Activated T-cell treated with anti-CD3 and anti-CD28 coated beads, Interleukin-2, amount 50 U/mL, for 24 hours (primary cell): Measurements from ENCODE around the gene HMGCS2.
"Not testable (repeated sequence)": the region's sequence is repeated elsewhere in the genome, so short reads cannot be mapped to it uniquely, and the experiment has no call there.

Experiments used
- DNase-seq: peaks from one replicate; pipeline ENCODE4 v3.0.0-alpha.2; 2020
- H3K27ac Mint-ChIP-seq: 2 replicates; pipeline ENCODE4 v1.8.0; 2020; ENCODE audit warnings: mild to moderate bottlenecking, mixed read lengths
- H3K27me3 Mint-ChIP-seq: 2 replicates; pipeline ENCODE4 v1.8.0; 2020; ENCODE audit warnings: mixed read lengths
- H3K36me3 Mint-ChIP-seq: 2 replicates; pipeline ENCODE4 v1.8.0; 2020; ENCODE audit warnings: low read depth, mixed read lengths
- H3K4me1 Mint-ChIP-seq: 2 replicates; pipeline ENCODE4 v1.8.0; 2020; ENCODE audit warnings: low read depth, mixed read lengths
- H3K4me3 Mint-ChIP-seq: 2 replicates; pipeline ENCODE4 v1.8.0; 2020; ENCODE audit warnings: mild to moderate bottlenecking, moderate library complexity, mixed read lengths
- H3K9me3 Mint-ChIP-seq: 2 replicates; pipeline ENCODE4 v1.8.0; 2020; ENCODE audit warnings: mixed read lengths

The HMGCS2 gene

DNA sequence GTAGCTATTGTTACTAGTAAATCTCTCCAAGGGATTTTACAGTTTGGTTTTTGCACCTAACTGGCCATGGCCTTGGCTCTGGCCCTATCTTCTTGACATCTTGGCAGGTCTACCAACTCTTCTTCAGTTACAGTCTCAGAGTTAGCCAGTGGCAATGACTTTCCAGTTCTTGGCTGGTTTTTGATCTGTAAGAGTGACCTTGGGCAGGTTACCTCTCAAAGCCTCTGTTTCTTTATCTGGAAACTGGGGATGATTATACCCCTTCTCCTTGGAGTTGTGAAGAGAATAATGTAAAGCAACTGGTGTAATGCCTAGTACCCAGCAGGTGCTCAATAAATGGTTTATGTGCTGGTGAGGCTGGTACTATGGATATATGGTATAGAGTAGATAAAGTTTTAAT lies 50.3 kb downstream of the HMGCS2 start:
- peaks cover 28% of the 10 kb centered on the region for H3K4me1 Mint-ChIP-seq
- DNase-seq = no peak
- peaks cover 45% of the 10 kb centered on the region for H3K36me3 Mint-ChIP-seq

DNA sequence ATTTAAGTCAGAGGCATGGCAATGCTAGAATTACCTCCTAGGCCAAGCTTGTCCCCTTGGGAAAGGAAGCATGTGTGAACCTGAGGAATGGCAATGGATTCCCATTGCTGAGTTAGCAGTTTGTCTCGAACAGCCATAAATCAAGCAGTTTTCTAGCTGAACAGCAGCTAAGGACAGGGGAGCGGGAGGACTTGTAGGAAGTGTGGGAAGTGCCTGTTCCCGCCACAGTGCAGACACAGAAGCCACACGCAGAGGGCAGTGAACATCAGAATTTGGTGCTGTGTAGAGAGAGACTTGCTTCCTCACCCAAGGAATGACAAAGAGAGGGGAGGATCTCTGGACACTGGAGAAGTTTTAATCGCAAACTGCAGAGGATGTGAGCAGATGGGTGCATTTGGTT lies 53.2 kb downstream of the HMGCS2 start:
- H3K9me3 Mint-ChIP-seq = no peaks in the 10 kb centered on the region
- H3K27ac Mint-ChIP-seq = no peak overlapping the region
- H3K36me3 Mint-ChIP-seq = peaks cover 29% of the 10 kb centered on the region
- H3K4me1 Mint-ChIP-seq = peaks cover 40% of the 10 kb centered on the region
- no peak for DNase-seq
- peaks cover 28% of the 10 kb centered on the region for H3K27me3 Mint-ChIP-seq
- H3K4me3 Mint-ChIP-seq = no peak overlapping the region

More for the DNA sequence above, 50.3 kb downstream of the HMGCS2 start:
- no peak overlapping the region for H3K4me3 Mint-ChIP-seq
- H3K9me3 Mint-ChIP-seq = no peaks in the 10 kb centered on the region
- no peak overlapping the region for H3K27ac Mint-ChIP-seq
- H3K27me3 Mint-ChIP-seq = peaks cover 9% of the 10 kb centered on the region

DNA sequence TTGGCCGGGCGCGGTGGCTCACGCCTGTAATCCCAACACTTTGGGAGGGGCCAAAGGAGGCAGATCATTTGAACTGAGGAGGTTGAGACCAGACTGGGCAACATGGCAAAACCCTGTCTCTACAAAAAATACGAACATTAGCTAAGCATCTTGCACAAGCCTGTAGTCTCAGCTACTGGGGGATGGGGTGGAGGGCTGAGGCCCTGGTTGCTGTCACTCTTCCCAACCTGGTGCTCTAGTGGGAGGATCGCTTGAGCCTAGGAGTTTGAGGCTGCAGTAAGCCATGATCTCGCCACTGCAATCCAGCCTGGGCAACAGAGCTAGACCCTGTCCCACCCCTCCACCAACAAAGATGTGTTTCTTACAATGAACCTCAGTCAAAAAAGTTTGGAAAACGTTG lies 54.1 kb downstream of the HMGCS2 start:
- DNase-seq = no peak
- H3K27ac Mint-ChIP-seq = peak overlapping the region; percentile 7
- H3K4me3 Mint-ChIP-seq = peak overlapping the region; percentile 93
- H3K4me1 Mint-ChIP-seq = peaks cover 40% of the 10 kb centered on the region
- H3K9me3 Mint-ChIP-seq = no peaks in the 10 kb centered on the region
- H3K27me3 Mint-ChIP-seq = peaks cover 33% of the 10 kb centered on the region
- H3K36me3 Mint-ChIP-seq = peaks cover 24% of the 10 kb centered on the region

DNA sequence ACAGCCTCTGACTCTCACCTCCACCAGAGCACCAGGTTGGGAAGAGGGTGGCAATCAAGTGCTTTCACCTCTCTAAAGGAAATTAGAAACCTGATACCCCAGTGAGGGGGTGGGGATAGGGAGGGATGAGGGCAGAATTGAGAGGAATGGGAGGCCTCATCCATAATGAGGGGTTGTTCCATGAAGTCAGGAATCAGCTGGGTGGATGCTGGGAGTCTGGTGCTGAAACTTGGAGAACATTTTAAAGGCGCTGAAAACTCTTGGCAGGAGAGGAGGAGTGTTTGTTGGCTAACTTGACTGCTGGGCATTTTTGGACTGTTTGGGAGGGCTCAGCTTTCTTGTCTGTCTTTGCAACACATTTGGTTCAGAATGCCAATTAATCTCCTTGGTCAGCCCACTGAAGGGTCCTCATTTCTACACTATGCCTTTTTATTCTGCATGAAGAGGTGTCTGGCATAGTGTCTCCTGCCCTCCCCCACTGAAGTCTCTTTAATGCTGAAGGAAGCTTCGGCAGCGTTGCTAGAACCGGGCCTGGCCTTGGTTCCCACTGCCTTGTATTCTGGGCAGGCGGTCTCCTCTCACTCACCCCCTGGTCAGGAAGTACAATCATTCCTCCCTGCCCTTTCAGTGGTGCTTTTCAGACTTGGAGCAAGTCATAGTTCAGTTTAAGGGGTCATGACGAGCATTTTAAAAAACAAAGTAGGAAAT lies 54.8 kb downstream of the HMGCS2 start:
- Mint-ChIP-seq H3K4me3 (peak overlapping the region; percentile 93), H3K27me3 (peaks cover 36% of the 10 kb centered on the region), H3K27ac (peak overlapping the region; percentile 90), H3K9me3 (no peaks in the 10 kb centered on the region), H3K4me1 (peaks cover 40% of the 10 kb centered on the region), H3K36me3 (peaks cover 24% of the 10 kb centered on the region)
- no peak for DNase-seq

DNA sequence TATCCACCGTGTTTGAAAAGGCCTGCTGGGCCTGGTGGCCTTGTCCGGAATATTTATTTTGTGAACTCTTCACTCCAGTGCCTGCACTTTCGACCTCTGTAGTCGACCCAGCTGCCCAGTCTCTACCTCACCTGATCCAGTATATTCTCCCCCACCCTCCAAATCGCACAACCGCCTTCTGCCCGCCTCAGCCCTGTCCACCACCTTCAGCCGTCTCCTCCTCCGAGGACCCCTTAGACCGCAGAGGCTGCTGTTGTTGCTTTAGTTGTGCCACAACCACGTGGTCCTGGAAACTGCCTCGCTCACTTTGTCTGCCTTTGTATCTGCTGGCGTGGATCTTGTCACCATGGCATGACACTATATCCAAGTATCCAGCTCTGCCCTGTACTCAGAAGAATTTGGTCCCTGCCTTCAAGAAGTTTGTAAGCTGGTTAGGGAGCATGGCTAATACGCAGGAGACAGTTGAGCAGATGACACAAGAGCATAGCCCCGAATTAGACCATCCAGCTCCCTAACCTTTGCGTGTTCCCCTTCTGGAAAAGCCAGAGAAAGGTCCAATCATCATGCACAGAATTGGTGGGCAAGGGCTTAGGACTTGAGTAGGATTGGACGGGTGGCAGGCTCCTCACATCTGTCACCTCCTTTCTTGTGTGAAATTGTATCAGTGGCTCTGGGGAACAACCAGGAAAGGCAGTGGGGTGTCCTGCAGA lies 55.5 kb downstream of the HMGCS2 start:
- peaks cover 24% of the 10 kb centered on the region for H3K36me3 Mint-ChIP-seq
- H3K4me1 Mint-ChIP-seq = peaks cover 40% of the 10 kb centered on the region
- peak overlapping the region; percentile 90 for H3K27ac Mint-ChIP-seq
- no peak for DNase-seq
- peak overlapping the region; percentile 93 for H3K4me3 Mint-ChIP-seq
- peaks cover 37% of the 10 kb centered on the region for H3K27me3 Mint-ChIP-seq
- H3K9me3 Mint-ChIP-seq = no peaks in the 10 kb centered on the region

DNA sequence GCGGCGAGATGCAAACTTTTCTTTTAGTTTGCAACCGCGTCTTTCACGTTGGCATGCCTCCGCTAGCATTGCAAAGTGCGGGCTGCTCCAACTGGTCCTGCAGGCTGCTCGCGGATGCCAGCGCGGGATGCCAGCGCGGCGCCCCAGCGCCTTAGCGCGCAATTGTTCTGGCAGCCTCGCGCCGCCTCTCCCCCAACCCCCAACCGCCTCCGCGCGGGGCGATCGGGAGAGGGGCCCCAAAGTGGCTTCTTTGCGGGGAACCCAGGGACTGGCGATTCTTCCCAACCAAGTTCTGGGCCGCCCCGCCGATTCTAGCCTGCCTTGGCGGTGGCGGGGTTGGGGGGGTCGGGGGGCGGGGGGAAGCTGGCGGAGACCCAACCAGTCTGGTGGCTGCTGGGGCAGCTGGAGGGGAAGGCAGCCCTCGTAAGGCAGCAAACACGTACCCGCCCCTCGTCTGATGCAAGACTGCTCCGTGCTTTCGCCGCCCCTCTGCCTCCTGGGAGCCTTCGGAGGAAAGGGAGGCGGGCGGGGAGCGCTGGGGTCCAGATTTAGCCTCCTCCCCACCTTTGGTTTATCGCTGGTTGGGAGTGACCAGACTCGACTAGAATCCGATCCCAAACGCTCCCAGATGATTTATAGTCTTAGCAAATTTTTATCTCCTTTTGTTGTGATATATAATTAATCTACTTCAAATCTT lies 56.2 kb downstream of the HMGCS2 start:
- Mint-ChIP-seq H3K27me3 (peaks cover 37% of the 10 kb centered on the region), H3K27ac (peak overlapping the region; percentile 91), H3K36me3 (peaks cover 24% of the 10 kb centered on the region), H3K9me3 (no peaks in the 10 kb centered on the region), H3K4me3 (peak overlapping the region; percentile 93), H3K4me1 (peaks cover 40% of the 10 kb centered on the region)
- DNase-seq = peak; percentile 68

DNA sequence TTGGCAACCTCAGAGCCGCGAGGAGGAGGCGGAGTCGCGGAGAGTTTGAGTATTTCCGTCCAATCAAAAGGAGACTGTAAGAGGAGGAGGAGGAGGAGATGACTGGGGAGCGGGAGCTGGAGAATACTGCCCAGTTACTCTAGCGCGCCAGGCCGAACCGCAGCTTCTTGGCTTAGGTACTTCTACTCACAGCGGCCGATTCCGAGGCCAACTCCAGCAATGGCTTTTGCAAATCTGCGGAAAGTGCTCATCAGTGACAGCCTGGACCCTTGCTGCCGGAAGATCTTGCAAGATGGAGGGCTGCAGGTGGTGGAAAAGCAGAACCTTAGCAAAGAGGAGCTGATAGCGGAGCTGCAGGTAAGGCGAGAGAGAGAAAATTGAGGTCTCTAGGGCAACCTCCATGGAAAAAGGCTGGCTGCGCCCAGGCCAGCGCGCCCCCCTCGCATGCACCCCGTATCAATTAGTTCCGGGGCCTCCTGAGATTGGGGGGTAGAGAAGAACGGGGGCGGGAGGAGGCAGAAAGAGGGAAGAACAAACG lies 56.8 kb downstream of the HMGCS2 start, which contains the start of gene PHGDH:
Gene PHGDH, plus strand, starts transcription at position 131 of the 538 bp plus-strand sequence. Its CDS starts 89 bp downstream, at position 220.
- peak; percentile 74 for DNase-seq

DNA sequence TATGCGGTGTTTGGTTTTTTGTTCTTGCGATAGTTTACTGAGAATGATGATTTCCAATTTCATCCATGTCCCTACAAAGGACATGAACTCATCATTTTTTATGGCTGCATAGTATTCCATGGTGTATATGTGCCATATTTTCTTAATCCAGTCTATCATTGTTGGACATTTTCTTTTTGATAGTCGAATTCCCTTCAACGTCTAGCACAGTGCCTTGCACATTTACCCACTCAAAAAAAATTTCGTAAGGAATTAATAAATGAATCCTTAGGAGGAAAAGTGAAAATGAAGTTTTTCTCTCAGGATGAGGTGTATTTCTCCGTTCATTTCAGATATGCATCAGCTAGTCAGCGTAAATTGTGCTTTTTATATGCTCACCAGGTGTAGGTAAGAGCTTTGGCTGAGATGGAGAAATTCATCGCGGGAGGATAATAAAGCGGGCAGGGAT lies 57.3 kb downstream of the HMGCS2 start:
- H3K27ac Mint-ChIP-seq = peak overlapping the region; percentile 91
- not testable (repeated sequence) for DNase-seq

More for the DNA sequence above, 56.8 kb downstream of the HMGCS2 start, which contains the start of gene PHGDH:
- Mint-ChIP-seq H3K27me3 (peaks cover 37% of the 10 kb centered on the region), H3K36me3 (peaks cover 24% of the 10 kb centered on the region), H3K4me3 (peak within 1 kb of the TSS; percentile 93), H3K4me1 (peaks cover 39% of the 10 kb centered on the region), H3K27ac (peak within 1 kb of the TSS; percentile 91), H3K9me3 (no peaks in the 10 kb centered on the region)

DNA sequence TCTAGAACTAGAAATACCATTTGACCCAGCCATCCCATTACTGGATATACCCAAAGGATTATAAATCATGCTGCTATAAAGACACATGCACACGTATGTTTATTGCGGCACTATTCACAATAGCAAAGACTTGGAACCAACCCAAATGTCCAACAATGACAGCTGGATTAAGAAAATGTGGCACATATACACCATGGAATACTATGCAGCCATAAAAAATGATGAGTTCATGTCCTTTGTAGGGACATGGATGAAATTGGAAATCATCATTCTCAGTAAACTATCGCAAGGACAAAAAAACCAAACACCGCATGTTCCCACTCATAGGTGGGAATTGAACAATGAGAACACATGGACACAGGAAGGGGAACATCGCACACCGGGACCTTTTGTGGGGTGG lies 62.1 kb downstream of the HMGCS2 start:
- Mint-ChIP-seq H3K27me3 (peaks cover 35% of the 10 kb centered on the region), H3K9me3 (peaks cover 13% of the 10 kb centered on the region)
- H3K36me3 Mint-ChIP-seq, H3K4me1 Mint-ChIP-seq, H3K27ac Mint-ChIP-seq, H3K4me3 Mint-ChIP-seq, DNase-seq: not testable (repeated sequence)

More for the DNA sequence above, 57.3 kb downstream of the HMGCS2 start:
- peaks cover 38% of the 10 kb centered on the region for H3K4me1 Mint-ChIP-seq
- not testable (repeated sequence) for H3K9me3 Mint-ChIP-seq
- H3K4me3 Mint-ChIP-seq = peak overlapping the region; percentile 93
- peaks cover 37% of the 10 kb centered on the region for H3K27me3 Mint-ChIP-seq
- peaks cover 24% of the 10 kb centered on the region for H3K36me3 Mint-ChIP-seq

DNA sequence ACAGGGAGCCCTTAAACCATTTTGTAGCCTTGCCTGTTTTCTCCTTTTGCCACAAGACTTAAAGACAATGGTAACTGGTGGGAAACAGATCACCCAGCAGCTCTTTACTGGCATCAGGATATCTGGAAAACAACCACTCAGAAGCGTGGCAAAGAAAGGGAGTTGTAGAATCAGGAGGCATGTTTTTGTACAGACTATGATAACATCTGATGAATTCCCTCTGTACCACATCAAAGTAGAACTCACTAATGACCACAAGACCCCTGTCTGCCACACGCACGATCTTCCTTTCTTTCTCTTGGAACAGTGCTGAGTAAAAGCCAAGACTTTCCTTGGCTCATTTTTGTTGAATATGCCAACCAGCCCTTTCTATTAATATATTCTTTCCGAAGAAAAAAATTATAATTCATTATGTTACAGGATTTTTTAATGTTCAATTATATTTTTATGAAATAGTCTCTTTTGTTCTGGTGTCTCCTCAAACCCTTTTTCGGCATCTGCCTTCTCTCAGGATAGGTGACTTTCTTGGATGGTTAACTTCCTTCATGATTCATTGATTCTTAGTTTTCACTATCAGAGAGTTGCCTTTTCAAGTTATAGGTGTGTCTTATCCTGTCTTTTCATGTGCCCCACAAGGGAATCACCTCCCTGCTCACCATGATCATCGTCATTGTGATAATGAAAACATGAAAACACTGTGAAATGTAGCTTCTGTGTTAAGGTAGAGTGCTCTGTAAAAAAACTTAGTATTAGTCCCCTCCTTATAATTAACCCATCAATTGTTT lies 64.8 kb downstream of the HMGCS2 start:
- H3K4me1 Mint-ChIP-seq = no peaks in the 10 kb centered on the region
- DNase-seq = no peak
- H3K36me3 Mint-ChIP-seq = no peaks in the 10 kb centered on the region
- no peak overlapping the region for H3K4me3 Mint-ChIP-seq
- no peak overlapping the region for H3K27ac Mint-ChIP-seq
- H3K27me3 Mint-ChIP-seq = peaks cover 33% of the 10 kb centered on the region
- H3K9me3 Mint-ChIP-seq = peaks cover 21% of the 10 kb centered on the region

DNA sequence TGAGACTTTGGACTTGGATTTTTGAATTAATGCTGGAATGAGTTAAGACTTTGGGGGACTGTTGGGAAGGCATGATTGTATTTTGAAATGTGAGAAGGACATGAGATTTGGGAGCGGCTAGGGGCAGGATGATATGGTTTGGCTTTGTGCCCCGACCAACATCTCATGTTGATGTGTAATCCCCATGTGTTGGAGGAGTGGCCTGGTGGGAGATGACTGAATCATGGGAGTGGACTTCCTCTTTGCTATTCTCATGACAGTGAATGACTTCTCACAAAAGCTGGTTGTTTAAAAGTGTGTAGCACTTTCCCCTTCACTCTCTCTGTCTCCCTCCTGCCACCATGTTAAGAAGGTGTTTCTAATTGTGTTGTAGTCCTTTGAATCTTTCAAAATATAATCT lies 66.3 kb downstream of the HMGCS2 start:
- no peak for DNase-seq
- Mint-ChIP-seq H3K27me3 (peaks cover 42% of the 10 kb centered on the region), H3K4me3 (no peak overlapping the region), H3K36me3 (no peaks in the 10 kb centered on the region), H3K9me3 (peaks cover 21% of the 10 kb centered on the region), H3K27ac (no peak overlapping the region), H3K4me1 (no peaks in the 10 kb centered on the region)

DNA sequence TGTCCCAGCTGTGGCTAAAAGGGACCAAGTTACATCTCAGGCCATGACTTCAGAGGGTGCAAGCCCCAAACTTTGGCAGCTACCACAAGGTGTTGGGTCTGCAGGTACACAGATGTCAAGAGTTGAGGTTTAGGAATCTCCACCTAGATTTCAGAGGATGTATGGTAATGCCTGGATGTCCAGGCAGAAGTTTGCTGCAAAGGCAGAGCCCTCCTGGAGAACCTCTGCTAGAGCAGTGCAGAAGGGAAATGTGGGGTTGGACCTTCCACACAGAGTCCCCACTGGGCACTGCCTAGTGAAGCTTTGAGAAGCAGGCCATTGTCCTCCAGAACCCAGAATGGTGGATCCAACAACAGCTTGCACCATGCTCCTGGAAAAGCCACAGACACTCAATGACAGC lies 67.0 kb downstream of the HMGCS2 start:
- Mint-ChIP-seq H3K27me3 (peaks cover 42% of the 10 kb centered on the region), H3K36me3 (no peaks in the 10 kb centered on the region), H3K4me1 (no peaks in the 10 kb centered on the region), H3K9me3 (peaks cover 21% of the 10 kb centered on the region), H3K4me3 (no peak overlapping the region), H3K27ac (no peak overlapping the region)
- no peak for DNase-seq

DNA sequence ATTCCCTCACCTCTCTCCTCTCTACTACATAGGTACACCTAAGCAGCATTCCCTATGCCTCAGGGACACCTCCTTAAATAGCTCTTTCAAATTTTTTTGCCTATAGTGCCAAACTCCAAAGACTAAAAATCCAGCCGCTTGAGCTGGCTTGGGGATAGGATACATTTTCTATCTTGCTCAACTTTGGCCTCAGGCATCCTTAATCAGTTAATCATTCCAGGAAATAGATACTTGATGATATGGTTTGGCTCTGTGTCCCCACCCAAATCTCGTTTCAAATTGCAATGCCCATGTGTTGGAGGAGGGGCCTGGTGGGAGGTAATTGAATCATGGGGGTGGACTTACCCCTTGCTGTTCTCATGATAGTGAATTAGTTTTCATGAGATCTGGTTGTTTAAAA lies 68.4 kb downstream of the HMGCS2 start:
- H3K36me3 Mint-ChIP-seq = no peaks in the 10 kb centered on the region
- peaks cover 44% of the 10 kb centered on the region for H3K27me3 Mint-ChIP-seq
- no peaks in the 10 kb centered on the region for H3K4me1 Mint-ChIP-seq
- H3K9me3 Mint-ChIP-seq = peaks cover 21% of the 10 kb centered on the region
- no peak overlapping the region for H3K27ac Mint-ChIP-seq
- H3K4me3 Mint-ChIP-seq = no peak overlapping the region
- DNase-seq = no peak
